CD14-positive monocyte (primary cell): ENCODE data around the gene SH3BGRL2. TPM values are rescaled to one million over a fixed set of nuclear protein-coding genes. Genes with fewer than 3 reads are reported as not detected.
A peak's percentile ranks its signal among the peaks of the same experiment; 100 is the strongest.

Experiments used
- DNase-seq, 3 donors: peaks; one replicate each; pipeline ENCODE4 v3.0.0-alpha.2; 2011 to 2022
- H2AFZ ChIP-seq: 2 replicates; pipeline ENCODE4 v1.6.0; 2012; ENCODE audit warnings: mild to moderate bottlenecking, low read depth, low read length, inconsistent platforms; ENCODE audit not compliant: insufficient read depth, poor library complexity, severe bottlenecking
- H3K27ac ChIP-seq, 2 donors: 1 replicate in 1 of 2; 2 replicates in 1 of 2; pipeline ENCODE4 v1.5.1; 2012 to 2013; ENCODE audit warnings: low read length in 2 of 2, control low read depth in 1 of 2, inconsistent platforms in 1 of 2, low read depth in 1 of 2, mild to moderate bottlenecking in 1 of 2
- H3K27me3 ChIP-seq, 2 donors: one replicate each; pipeline versions ENCODE4 v1.6.0 to v1.6.1; 2011 to 2013; ENCODE audit warnings: low read length in 2 of 2; ENCODE audit not compliant: control insufficient read depth in 2 of 2, insufficient read depth in 2 of 2
- H3K36me3 ChIP-seq, 2 donors: replicated peaks in 1 of 2; 1 replicate in 1 of 2; 2 replicates in 1 of 2; pipeline versions ENCODE4 v1.5.1 to v1.6.1; 2012 to 2013; ENCODE audit warnings: low read length in 2 of 2, control low read depth in 1 of 2, inconsistent platforms in 1 of 2, mild to moderate bottlenecking in 1 of 2; ENCODE audit not compliant: insufficient read depth in 2 of 2, control insufficient read depth in 1 of 2
- H3K4me1 ChIP-seq, 2 donors: 1 replicate in 1 of 2; 2 replicates in 1 of 2; pipeline versions ENCODE4 v1.5.1 to v1.6.1; 2012 to 2013; ENCODE audit warnings: low read length in 2 of 2, control low read depth in 1 of 2, inconsistent platforms in 1 of 2, mild to moderate bottlenecking in 1 of 2, moderate library complexity in 1 of 2; ENCODE audit not compliant: insufficient read depth in 2 of 2, control insufficient read depth in 1 of 2
- H3K4me2 ChIP-seq: replicated peaks from 2 replicates; pipeline ENCODE3; 2012; ENCODE audit warnings: low read length, moderate library complexity, mild to moderate bottlenecking; ENCODE audit not compliant: poor library complexity, severe bottlenecking; ENCODE audit errors: extremely low read depth
- H3K4me3 ChIP-seq, 3 experiments: fragments of 200-600 bp in 1 of 3; sonication (generic) in 1 of 3; replicated peaks in 1 of 3; 1 replicate in 2 of 3; 2 replicates in 1 of 3; pipeline ENCODE4 v1.5.1; 2011 to 2013; ENCODE audit warnings: low read length in 3 of 3, mild to moderate bottlenecking in 3 of 3, control low read depth in 2 of 3, low read depth in 2 of 3, inconsistent platforms in 1 of 3, moderate library complexity in 1 of 3
- H3K79me2 ChIP-seq: 2 replicates; pipeline ENCODE4 v1.6.0; 2012; ENCODE audit warnings: mild to moderate bottlenecking, control low read depth, inconsistent platforms, low read length, moderate library complexity; ENCODE audit not compliant: insufficient read depth
- H3K9ac ChIP-seq: 2 replicates; pipeline ENCODE4 v1.6.0; 2017; ENCODE audit warnings: low read length, mild to moderate bottlenecking; ENCODE audit not compliant: insufficient read depth, poor library complexity, severe bottlenecking
- H3K9me3 ChIP-seq, 2 donors: replicated peaks in 1 of 2; 1 replicate in 1 of 2; 2 replicates in 1 of 2; pipeline versions ENCODE4 v1.5.1 to v1.6.1; 2012 to 2013; ENCODE audit warnings: low read length in 2 of 2, control low read depth in 1 of 2; ENCODE audit not compliant: control insufficient read depth in 1 of 2, insufficient read depth in 1 of 2
- H4K20me1 ChIP-seq: 2 replicates; pipeline ENCODE4 v1.6.0; 2012; ENCODE audit warnings: mild to moderate bottlenecking, low read length, control low read depth, moderate library complexity; ENCODE audit not compliant: insufficient read depth
- H3K27ac Mint-ChIP-seq, 7 donors: one replicate each; pipeline ENCODE4 v1.8.0; 2020; ENCODE audit warnings: mild to moderate bottlenecking in 7 of 7, mixed read lengths in 7 of 7, moderate library complexity in 6 of 7, inconsistent platforms in 2 of 7
- H3K27me3 Mint-ChIP-seq, 3 donors: one replicate each; pipeline ENCODE4 v1.8.0; 2021 to 2022; ENCODE audit warnings: low read depth in 3 of 3, mild to moderate bottlenecking in 3 of 3, mixed read lengths in 3 of 3, moderate library complexity in 3 of 3, inconsistent platforms in 1 of 3
- H3K36me3 Mint-ChIP-seq, 2 donors: one replicate each; pipeline ENCODE4 v1.8.0; 2020; ENCODE audit warnings: mixed read lengths in 2 of 2, inconsistent platforms in 1 of 2, mild to moderate bottlenecking in 1 of 2
- H3K4me1 Mint-ChIP-seq: one replicate; pipeline ENCODE4 v1.8.0; 2020; ENCODE audit warnings: mild to moderate bottlenecking, mixed read lengths
- H3K4me3 Mint-ChIP-seq, 2 donors: one replicate each; pipeline ENCODE4 v1.8.0; 2020; ENCODE audit warnings: mild to moderate bottlenecking in 2 of 2, mixed read lengths in 2 of 2, moderate library complexity in 1 of 2
- H3K9me3 Mint-ChIP-seq, 7 donors: one replicate each; pipeline ENCODE4 v1.8.0; 2020 to 2022; ENCODE audit warnings: mixed read lengths in 7 of 7, mild to moderate bottlenecking in 6 of 7, moderate library complexity in 6 of 7, inconsistent platforms in 2 of 7
- CTCF ChIP-seq: fragments of 200-600 bp; IDR thresholded peaks from one replicate; pipeline ENCODE4 v1.8.0; 2022; ENCODE audit warnings: antibody characterized with exemption, mild to moderate bottlenecking
- WGBS: methylation state at CpG from one replicate; pipeline ENCODE4 v1.1.5; 2013; ENCODE audit warnings: missing lambda C conversion rate; ENCODE audit not compliant: insufficient coverage; 5-methylcytosine and 5-hydroxymethylcytosine counted together
- intact Hi-C, 2 donors: fragments of 100-400 bp; cut with micrococcal nuclease; formaldehyde crosslinking; loops; one replicate each; pipeline versions ENCODE4 v1.15.0 to v1.15.1; 2023
- polyA plus RNA-seq, 3 donors: library from polyadenylated mRNA; depleted of rRNA in 1 of 3; unstranded in 2 of 3; stranded (reverse) in 1 of 3; fragments of 300-500 nt in 2 of 3; fragments of >200 nt in 1 of 3; fragmentation: Illumina TruSeq in 2 of 3; gene quantifications; 1 replicate in 2 of 3; 2 replicates in 1 of 3; pipeline ENCODE4 v1.2.3, GENCODE V29; 2012 to 2021

The SH3BGRL2 gene
- polyA plus RNA-seq, 3 donors = 0.03 to 0.30 (median 0.28) TPM

GRCh38 chr6:79586548-79586947 is 44.6 kb upstream of the SH3BGRL2 start:
- no peak overlapping the region for H3K27ac ChIP-seq
- no peaks in the 10 kb centered on the region for H4K20me1 ChIP-seq
- H3K36me3 ChIP-seq = no peaks in the 10 kb centered on the region
- no peak overlapping the region for H3K4me3 ChIP-seq
- H3K27me3 ChIP-seq = no peaks in the 10 kb centered on the region
- no peaks in the 10 kb centered on the region for H3K79me2 ChIP-seq
- Mint-ChIP-seq H3K27me3 (peaks cover 0 to 2% (median 0%) of the 10 kb centered on the region in 3 donors), H3K4me1 (no peaks in the 10 kb centered on the region), H3K27ac (no peak overlapping the region), H3K4me3 (no peak overlapping the region), H3K36me3 (no peaks in the 10 kb centered on the region), H3K9me3 (peaks cover 0 to 12% (median 7%) of the 10 kb centered on the region in 7 donors)
- no peak overlapping the region for H3K9ac ChIP-seq
- no peaks in the 10 kb centered on the region for H3K4me1 ChIP-seq
- DNase-seq = no peak
- peak; percentile 44 for TF ChIP-seq CTCF
- intact Hi-C loops = no loop called here
- no peaks in the 10 kb centered on the region for H3K9me3 ChIP-seq
- H3K4me2 ChIP-seq = no peak overlapping the region
- H2AFZ ChIP-seq = no peak overlapping the region

GRCh38 chr6:79589701-79590100 is 41.4 kb upstream of the SH3BGRL2 start:
- H3K4me1 Mint-ChIP-seq = no peaks in the 10 kb centered on the region
- Histone ChIP-seq H3K27ac (no peak overlapping the region), H3K9me3 (no peaks in the 10 kb centered on the region), H3K27me3 (no peaks in the 10 kb centered on the region), H3K4me3 (no peak overlapping the region), H3K9ac (no peak overlapping the region), H3K36me3 (no peaks in the 10 kb centered on the region), H3K79me2 (no peaks in the 10 kb centered on the region), H2AFZ (no peak overlapping the region), H4K20me1 (no peaks in the 10 kb centered on the region), H3K4me1 (no peaks in the 10 kb centered on the region), H3K4me2 (no peak overlapping the region)
- intact Hi-C loops = no loop called here
- H3K27ac Mint-ChIP-seq = no peak overlapping the region
- H3K4me3 Mint-ChIP-seq = no peak overlapping the region
- 91% methylated on average over 3 of the region's 7 CpGs for WGBS
- no peak for DNase-seq
- peaks cover 0 to 9% (median 0%) of the 10 kb centered on the region in 7 donors for H3K9me3 Mint-ChIP-seq
- no peaks in the 10 kb centered on the region for H3K36me3 Mint-ChIP-seq
- TF ChIP-seq CTCF = no peak
- no peaks in the 10 kb centered on the region for H3K27me3 Mint-ChIP-seq
